ENCODE measurements around the gene KIAA1191. TPM values are rescaled to one million over a fixed set of nuclear protein-coding genes. Genes with fewer than 3 reads are reported as not detected.
A peak's percentile ranks its signal among the peaks of the same experiment; 100 is the strongest.
"Not testable (repeated sequence)": the region's sequence is repeated elsewhere in the genome, so short reads cannot be mapped to it uniquely, and the experiment has no call there.

Gene KIAA1191
- total RNA-seq (10 to 100 TPM; 73.9 to 76.7 TPM), total RNA-seq (74.3 to 75.2 reads per million in 2 donors)

- DNase-seq, result peak; percentile 87 to 88 (median 87)
- H3K36me3 Mint-ChIP-seq (ENCODE audit: low read depth), result peaks cover 4% of the 10 kb centered on the region
- H3K27ac Mint-ChIP-seq, result peak within 1 kb of the TSS; percentile 91
- H3K4me3 Mint-ChIP-seq, result peak within 1 kb of the TSS; percentile 94
- no peaks in the 10 kb centered on the region for H3K27me3 Mint-ChIP-seq
- no peaks in the 10 kb centered on the region for H3K9me3 ChIP-seq (ENCODE audit: control insufficient read depth, low read length, poor library complexity, severe bottlenecking)
- ATAC-seq, result peak; percentile 93
- H3K4me1 Mint-ChIP-seq, result peaks cover 25% of the 10 kb centered on the region
Measured at GRCh38 chr5:176361437-176362232, at the start of gene KIAA1191. Gene KIAA1191, minus strand, starts transcription at chr5:176361764. Its CDS starts 2,256 bp downstream, at chr5:176359508.

DNA sequence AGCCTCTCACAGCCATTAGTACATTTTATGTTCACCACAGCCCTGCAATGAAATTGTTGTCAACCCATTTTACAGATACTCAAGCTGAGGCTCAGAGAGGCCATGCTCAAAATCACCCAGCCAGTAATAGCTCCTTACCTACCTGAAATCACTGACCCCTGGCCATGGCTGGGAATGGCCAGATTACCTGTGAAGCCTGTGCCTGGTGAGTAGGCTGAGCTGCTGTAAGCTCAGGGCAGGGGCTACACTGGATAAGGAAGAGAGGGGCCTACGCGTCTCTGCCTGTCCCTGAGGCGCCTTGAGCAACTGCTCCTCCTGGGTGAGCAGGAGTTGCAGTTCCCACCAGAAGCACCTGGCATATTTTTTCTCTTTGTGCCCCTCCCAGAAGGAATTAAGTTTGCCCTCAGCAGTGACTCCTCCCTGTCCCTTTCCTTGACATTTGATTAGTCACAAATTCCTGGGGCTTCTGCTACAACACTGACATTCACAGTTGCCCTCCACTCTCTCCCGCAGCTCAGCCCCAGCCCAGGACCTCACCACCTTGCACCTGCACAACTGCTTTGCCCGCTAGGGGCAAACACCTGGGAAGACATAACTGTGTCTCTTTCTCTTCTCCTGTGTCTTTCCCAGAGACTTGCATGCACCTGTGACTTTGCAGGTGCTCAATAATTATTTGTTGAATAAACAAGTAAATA is 49.1 kb upstream of the KIAA1191 start:
- Mint-ChIP-seq H3K27ac (no peak overlapping the region), H3K36me3 (ENCODE audit: low read depth) (peaks cover 4% of the 10 kb centered on the region), H3K4me3 (peak overlapping the region; percentile 36), H3K4me1 (peaks cover 39% of the 10 kb centered on the region), H3K27me3 (no peaks in the 10 kb centered on the region)
- no peaks in the 10 kb centered on the region for H3K9me3 ChIP-seq (ENCODE audit: control insufficient read depth, low read length, poor library complexity, severe bottlenecking)
- ATAC-seq, result no peak
- DNase-seq, result no peak

DNA sequence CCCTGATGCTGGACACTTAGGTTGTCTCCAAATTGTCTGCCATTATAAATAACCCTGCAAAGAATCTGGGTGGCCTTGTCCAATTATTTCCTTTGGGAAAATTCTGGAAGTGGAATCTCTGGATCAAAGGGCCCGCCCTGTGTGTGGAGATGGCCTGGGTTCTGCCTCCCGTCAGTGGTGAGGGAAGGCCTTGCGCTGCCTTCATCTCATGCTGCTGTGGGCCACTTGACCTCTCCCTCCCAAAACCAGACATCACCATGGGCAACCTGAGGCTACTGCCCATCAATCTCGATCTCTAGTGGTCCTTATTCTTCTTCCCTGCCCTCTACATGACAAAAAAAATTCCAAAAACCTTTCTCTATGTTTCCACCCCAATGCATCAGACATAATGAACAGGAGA is 48.2 kb upstream of the KIAA1191 start:
- ATAC-seq, result no peak
- Mint-ChIP-seq H3K4me3 (no peak overlapping the region), H3K36me3 (ENCODE audit: low read depth) (peaks cover 4% of the 10 kb centered on the region), H3K4me1 (peaks cover 32% of the 10 kb centered on the region), H3K27me3 (no peaks in the 10 kb centered on the region), H3K27ac (no peak overlapping the region)
- no peaks in the 10 kb centered on the region for H3K9me3 ChIP-seq (ENCODE audit: control insufficient read depth, low read length, poor library complexity, severe bottlenecking)
- DNase-seq, result no peak

GRCh38 chr5:176408590-176408989 is 47.0 kb upstream of the KIAA1191 start:
- no peak for ATAC-seq
- H3K27me3 Mint-ChIP-seq, result no peaks in the 10 kb centered on the region

DNA sequence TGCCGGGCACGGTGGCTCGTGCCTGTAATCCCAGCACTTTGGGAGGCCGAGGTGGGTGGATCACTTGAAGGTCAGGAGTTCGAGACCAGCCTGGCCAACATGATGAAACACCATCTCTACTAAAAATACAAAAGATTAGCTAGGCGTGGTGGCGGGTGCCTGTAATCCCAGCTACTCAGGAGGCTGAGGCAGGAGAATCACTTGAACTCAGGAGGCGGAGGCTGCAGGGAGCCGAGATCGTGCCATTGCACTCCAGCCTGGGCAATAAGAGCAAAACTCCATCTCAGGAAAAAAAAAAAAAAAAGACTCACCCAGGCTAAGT is 46.6 kb upstream of the KIAA1191 start:
- H3K27me3 Mint-ChIP-seq; ATAC-seq; H3K27ac Mint-ChIP-seq; DNase-seq; H3K9me3 ChIP-seq (ENCODE audit: control insufficient read depth, low read length, poor library complexity, severe bottlenecking); H3K4me3 Mint-ChIP-seq; H3K36me3 Mint-ChIP-seq (ENCODE audit: low read depth): not testable (repeated sequence)
- H3K4me1 Mint-ChIP-seq, result peaks cover 22% of the 10 kb centered on the region

More at GRCh38 chr5:176408590-176408989, 47.0 kb upstream of the KIAA1191 start:
- Mint-ChIP-seq H3K36me3 (ENCODE audit: low read depth) (peaks cover 4% of the 10 kb centered on the region), H3K27ac (no peak overlapping the region), H3K4me3 (no peak overlapping the region), H3K4me1 (peaks cover 23% of the 10 kb centered on the region)
- DNase-seq, result no peak
- H3K9me3 ChIP-seq (ENCODE audit: control insufficient read depth, low read length, poor library complexity, severe bottlenecking), result no peaks in the 10 kb centered on the region

- H3K27ac Mint-ChIP-seq, result no peak overlapping the region
- H3K4me1 Mint-ChIP-seq, result peaks cover 16% of the 10 kb centered on the region
- ATAC-seq (no peak), DNase-seq (no peak)
- no peaks in the 10 kb centered on the region for H3K9me3 ChIP-seq (ENCODE audit: control insufficient read depth, low read length, poor library complexity, severe bottlenecking)
- H3K36me3 Mint-ChIP-seq (ENCODE audit: low read depth), result peaks cover 4% of the 10 kb centered on the region
- no peak overlapping the region for H3K4me3 Mint-ChIP-seq
- no peaks in the 10 kb centered on the region for H3K27me3 Mint-ChIP-seq
Measured at GRCh38 chr5:176407456-176408251, 46.1 kb upstream of the KIAA1191 start.

- Mint-ChIP-seq H3K27ac (no peak overlapping the region), H3K36me3 (ENCODE audit: low read depth) (peaks cover 4% of the 10 kb centered on the region), H3K4me1 (peaks cover 17% of the 10 kb centered on the region), H3K27me3 (no peaks in the 10 kb centered on the region), H3K4me3 (no peak overlapping the region)
- H3K9me3 ChIP-seq (ENCODE audit: control insufficient read depth, low read length, poor library complexity, severe bottlenecking), result no peaks in the 10 kb centered on the region
- DNase-seq (no peak), ATAC-seq (no peak)
Measured at GRCh38 chr5:176406436-176407052, 45.0 kb upstream of the KIAA1191 start.

- DNase-seq (no peak), ATAC-seq (no peak)
- Mint-ChIP-seq H3K27ac (peak overlapping the region; percentile 32), H3K36me3 (ENCODE audit: low read depth) (peaks cover 4% of the 10 kb centered on the region), H3K27me3 (no peaks in the 10 kb centered on the region), H3K4me3 (no peak overlapping the region), H3K4me1 (peaks cover 16% of the 10 kb centered on the region)
- H3K9me3 ChIP-seq (ENCODE audit: control insufficient read depth, low read length, poor library complexity, severe bottlenecking), result no peaks in the 10 kb centered on the region
Measured at GRCh38 chr5:176405656-176406435, 44.3 kb upstream of the KIAA1191 start.

DNA sequence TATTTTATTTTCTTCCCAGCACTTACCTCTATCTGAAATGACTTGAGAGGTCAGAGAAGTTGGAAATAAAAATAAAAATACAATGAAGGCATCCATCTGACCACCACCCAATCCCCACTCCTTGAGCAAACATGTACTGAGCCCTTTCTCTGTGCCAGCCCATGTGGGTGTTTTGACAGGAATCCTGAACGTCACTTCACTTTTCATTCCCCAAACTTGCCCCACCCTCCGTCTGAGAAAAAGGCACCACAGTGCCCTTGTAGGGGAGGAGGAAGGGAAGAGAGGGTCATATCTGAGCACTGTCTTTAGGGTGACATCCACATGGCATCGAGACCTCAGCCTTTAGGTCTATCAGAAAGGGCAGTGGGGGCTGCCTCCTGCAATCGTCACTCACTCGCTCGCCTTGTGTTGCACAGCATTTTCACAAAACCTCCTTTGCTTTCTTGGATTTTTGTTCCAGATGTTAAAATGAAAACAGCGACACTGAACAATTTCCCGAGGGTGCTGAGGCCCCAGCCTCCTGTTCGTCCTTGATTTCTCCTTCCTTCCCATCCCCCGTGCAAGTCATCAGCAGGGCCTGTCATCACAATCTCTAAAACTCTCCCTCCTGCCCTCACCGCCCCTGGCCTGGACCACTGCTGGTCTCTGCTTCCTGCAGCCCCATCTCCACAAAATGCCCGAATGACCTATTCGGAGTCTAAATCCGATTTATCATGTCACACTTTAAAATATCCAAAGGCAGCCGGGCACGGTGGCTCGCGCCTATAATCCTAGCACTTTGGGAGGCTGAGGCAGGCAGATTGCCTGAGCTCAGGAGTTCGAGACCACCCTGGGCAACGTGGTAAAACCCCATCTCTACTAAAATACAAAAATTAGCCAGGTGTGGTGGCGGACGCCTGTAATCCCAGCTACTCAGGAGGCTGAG is 40.0 kb upstream of the KIAA1191 start:
- peaks cover 14% of the 10 kb centered on the region for H3K4me1 Mint-ChIP-seq
- no peak for ATAC-seq
- H3K36me3 Mint-ChIP-seq (ENCODE audit: low read depth), result peaks cover 2% of the 10 kb centered on the region
- no peak overlapping the region for H3K4me3 Mint-ChIP-seq
- H3K9me3 ChIP-seq (ENCODE audit: control insufficient read depth, low read length, poor library complexity, severe bottlenecking), result no peaks in the 10 kb centered on the region
- H3K27me3 Mint-ChIP-seq, result no peaks in the 10 kb centered on the region
- H3K27ac Mint-ChIP-seq, result no peak overlapping the region
- DNase-seq, result no peak

GRCh38 chr5:176400382-176401156 is 39.0 kb upstream of the KIAA1191 start:
- DNase-seq (no peak), ATAC-seq (no peak)
- peak overlapping the region; percentile 74 for H3K27ac Mint-ChIP-seq

DNA sequence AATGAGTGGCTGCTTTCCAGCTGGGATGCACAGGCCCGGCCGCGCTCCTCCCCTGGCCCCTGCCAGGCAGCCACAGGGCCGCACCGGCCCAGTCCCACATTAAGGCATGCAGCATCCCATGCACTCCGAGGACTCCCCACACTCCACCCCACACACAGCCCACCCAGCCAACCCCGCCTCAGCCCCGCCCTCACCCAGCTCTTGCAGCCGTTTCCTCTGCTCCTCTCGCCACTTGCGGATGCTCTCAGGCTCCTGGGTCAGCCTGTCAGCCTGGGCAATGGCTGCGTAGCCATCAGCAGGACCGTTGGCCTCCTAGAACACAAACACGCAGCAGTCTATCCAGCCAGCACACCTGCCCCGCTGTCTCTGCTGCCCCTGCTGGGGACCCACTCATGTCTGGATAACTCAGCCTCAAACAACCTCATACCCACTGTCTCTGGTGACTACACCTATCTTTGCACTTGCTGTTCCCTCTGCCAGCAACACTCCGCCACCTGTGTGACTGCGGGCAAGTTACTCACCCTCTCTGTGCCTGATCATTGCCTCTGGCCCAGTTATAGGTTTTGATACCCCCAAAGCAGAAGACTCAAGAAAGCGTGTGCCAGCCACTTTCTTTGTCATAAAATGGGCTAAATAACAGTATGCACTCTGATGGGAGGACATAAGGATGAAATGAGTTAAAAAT is 36.3 kb upstream of the KIAA1191 start:
- no peaks in the 10 kb centered on the region for H3K27me3 Mint-ChIP-seq
- no peaks in the 10 kb centered on the region for H3K9me3 ChIP-seq (ENCODE audit: control insufficient read depth, low read length, poor library complexity, severe bottlenecking)
- no peak overlapping the region for H3K4me3 Mint-ChIP-seq
- H3K4me1 Mint-ChIP-seq, result peaks cover 15% of the 10 kb centered on the region
- no peak overlapping the region for H3K27ac Mint-ChIP-seq
- H3K36me3 Mint-ChIP-seq (ENCODE audit: low read depth), result peaks cover 2% of the 10 kb centered on the region
- no peak for ATAC-seq
- DNase-seq, result no peak

More at GRCh38 chr5:176400382-176401156, 39.0 kb upstream of the KIAA1191 start:
- Mint-ChIP-seq H3K4me3 (no peak overlapping the region), H3K4me1 (peaks cover 14% of the 10 kb centered on the region), H3K36me3 (ENCODE audit: low read depth) (peaks cover 2% of the 10 kb centered on the region), H3K27me3 (no peaks in the 10 kb centered on the region)
- H3K9me3 ChIP-seq (ENCODE audit: control insufficient read depth, low read length, poor library complexity, severe bottlenecking), result no peaks in the 10 kb centered on the region
